Motor neuron (in vitro differentiated cells): Measurements from ENCODE around the gene RPS6KA3. TPM values are rescaled to one million over a fixed set of nuclear protein-coding genes. Genes with fewer than 3 reads are reported as not detected.
"Not testable (repeated sequence)": the region's sequence is repeated elsewhere in the genome, so short reads cannot be mapped to it uniquely, and the experiment has no call there.

Source experiments
- ATAC-seq, 8 experiments: fragments of 200-7000 bp; cut with Tn5 transposase; replicated peaks in 6 of 8; 2 replicates each; pipeline ENCODE4 v1.8.0; 2021; ENCODE audit warnings: mild to moderate bottlenecking in 8 of 8, moderate library complexity in 8 of 8
- H3K27ac ChIP-seq, 2 donors: fragments of 250-450 bp; sonication (Bioruptor Pico); 2 replicates each; pipeline ENCODE4 v1.9.0; 2021; ENCODE audit warnings: antibody characterized with exemption in 2 of 2, mild to moderate bottlenecking in 2 of 2, moderate library complexity in 1 of 2
- H3K4me1 ChIP-seq, 2 donors: fragments of 250-450 bp; sonication (Bioruptor Pico); replicated peaks in 1 of 2; 2 replicates each; pipeline ENCODE4 v1.6.1; 2021; ENCODE audit warnings: antibody characterized with exemption in 2 of 2, mild to moderate bottlenecking in 2 of 2, moderate library complexity in 1 of 2
- H3K4me3 ChIP-seq, 5 donors: fragments of 250-450 bp; sonication (Bioruptor Pico); 2 replicates each; pipeline ENCODE4 v1.9.0; 2021; ENCODE audit warnings: antibody characterized with exemption in 5 of 5, mild to moderate bottlenecking in 5 of 5, moderate library complexity in 4 of 5
- WGBS, 10 experiments: fragments of 450-650 bp; shearing (Covaris generic); methylation state at CpG; one replicate each; pipeline ENCODE4 v1.0.0; 2022; 5-methylcytosine and 5-hydroxymethylcytosine counted together
- in situ Hi-C, 9 experiments: fragments of 400-800 bp; cut with MboI; loops; one replicate each; pipeline ENCODE4 v1.15.0; 2021; ENCODE audit warnings: low sequenced_read_pairs in 9 of 9, low pct_unique_long_range_greater_than_20kb in 2 of 9; ENCODE audit not compliant: unreplicated experiment in 9 of 9
- total RNA-seq, 8 experiments: library from RNA; unstranded; fragments of 300-600 nt; gene quantifications; 2 replicates each; pipeline versions ENCODE4 v1.2.3 to v1.2.4, GENCODE V29; 2022

Gene RPS6KA3
- total RNA-seq, 8 experiments from 2014 or later, result 9.1 to 38.7 (median 18.2) TPM

GRCh38 chrX:20126833-20127232 is 139.9 kb downstream of the RPS6KA3 start:
- peak in 1 of 8 experiments; percentile 21 for ATAC-seq
- WGBS, 10 experiments, result no CpG with 5 or more reads among the region's 1 CpG
- in situ Hi-C loops, H3K4me3 ChIP-seq, H3K27ac ChIP-seq, H3K4me1 ChIP-seq: not testable (repeated sequence)

GRCh38 chrX:20124964-20125363 is 141.7 kb downstream of the RPS6KA3 start:
- in situ Hi-C loops, result no loop called here
- no peak for ATAC-seq
- Histone ChIP-seq H3K27ac (no peak overlapping the region), H3K4me3 (no peak overlapping the region), H3K4me1 (no peaks in the 10 kb centered on the region)

- H3K27ac ChIP-seq, result no peak overlapping the region
- H3K4me1 ChIP-seq, result no peaks in the 10 kb centered on the region
- ATAC-seq, result peak in 1 of 8 experiments; percentile 33
- 43 to 100% (median 71%) methylated on average over 1 to 12 of the region's 12 CpGs; no CpG with 5 or more reads in 5 of the 10 experiments for WGBS, 10 experiments
- in situ Hi-C loops, result no loop called here
- H3K4me3 ChIP-seq, result no peak overlapping the region
Observed at GRCh38 chrX:20118065-20118824, 148.5 kb downstream of the RPS6KA3 start.

- no peaks in the 10 kb centered on the region for H3K4me1 ChIP-seq
- peak in 7 of 8 experiments; percentile 40 to 76 (median 64) for ATAC-seq
- in situ Hi-C loops, result no loop called here
- WGBS, 10 experiments, result no CpG with 5 or more reads among the region's 91 CpGs
- H3K4me3 ChIP-seq, result peak within 1 kb of the TSS; percentile 26 to 42 (median 37)
- H3K27ac ChIP-seq, result no peak within 1 kb of the TSS
Observed at GRCh38 chrX:20116577-20117240, 150.0 kb downstream of the RPS6KA3 start, which contains the start of gene MAP7D2. Gene MAP7D2 (minus strand): TSS chrX:20116907. CDS start chrX:20116879, 28 bp downstream.

GRCh38 chrX:20116087-20116576 is 150.6 kb downstream of the RPS6KA3 start:
- peak overlapping the region; percentile 26 to 42 (median 37) for H3K4me3 ChIP-seq
- WGBS, 10 experiments, result 15 to 17% methylated on average over 2 to 18 of the region's 47 CpGs; no CpG with 5 or more reads in 8 of the 10 experiments
- in situ Hi-C loops, result no loop called here
- H3K4me1 ChIP-seq, result no peaks in the 10 kb centered on the region
- peak in 5 of 8 experiments; percentile 16 to 54 (median 45) for ATAC-seq
- H3K27ac ChIP-seq, result no peak overlapping the region

GRCh38 chrX:20112022-20112774 is 154.5 kb downstream of the RPS6KA3 start:
- in situ Hi-C loops, result no loop called here
- no peak overlapping the region for H3K4me3 ChIP-seq
- WGBS, 10 experiments, result 71 to 100% (median 92%) methylated on average over 2 to 9 of the region's 14 CpGs; no CpG with 5 or more reads in 5 of the 10 experiments

GRCh38 chrX:20111271-20111670 is 155.4 kb downstream of the RPS6KA3 start:
- Histone ChIP-seq H3K4me1 (no peaks in the 10 kb centered on the region), H3K27ac (no peak overlapping the region), H3K4me3 (no peak overlapping the region)
- peak in 3 of 8 experiments; percentile 58 to 78 (median 61) for ATAC-seq
- WGBS, 10 experiments, result 0 to 89% (median 20%) methylated on average over 1 to 7 of the region's 10 CpGs; no CpG with 5 or more reads in 7 of the 10 experiments
- in situ Hi-C loops, result no loop called here

More at GRCh38 chrX:20112022-20112774, 154.5 kb downstream of the RPS6KA3 start:
- ATAC-seq, result peak in 3 of 8 experiments; percentile 33 to 81 (median 75)
- H3K27ac ChIP-seq, result no peak overlapping the region
- H3K4me1 ChIP-seq, result no peaks in the 10 kb centered on the region

- peak in 3 of 8 experiments; percentile 77 to 96 (median 91) for ATAC-seq
- 20 to 50% methylated on average over 1 to 2 of the region's 2 CpGs; no CpG with 5 or more reads in 8 of the 10 experiments for WGBS, 10 experiments
- Histone ChIP-seq H3K4me1 (no peaks in the 10 kb centered on the region), H3K27ac (no peak overlapping the region), H3K4me3 (no peak overlapping the region)
- in situ Hi-C loops, result no loop called here
Observed at GRCh38 chrX:20101934-20102581, 164.7 kb downstream of the RPS6KA3 start.

Other genes with a start within 250 kb of the RPS6KA3 start
- gene MAP7D2, start 150.0 kb downstream of the RPS6KA3 start, total RNA-seq, result 10 to 100 TPM in 1 of 8 experiments, 1 to 10 TPM in 7; 1.8 to 22.8 (median 8.2) TPM
- gene EIF1AX, start 125.1 kb downstream of the RPS6KA3 start, total RNA-seq, result 10 to 100 TPM; 40.9 to 71.3 (median 60.2) TPM